Naive thymus-derived CD4-positive, alpha-beta T cell (primary cell): Measurements from ENCODE around the gene SLC1A4. TPM values are rescaled to one million over a fixed set of nuclear protein-coding genes. Genes with fewer than 3 reads are reported as not detected.
"Not testable (repeated sequence)": the region's sequence is repeated elsewhere in the genome, so short reads cannot be mapped to it uniquely, and the experiment has no call there.

ENCODE experiments used
- ATAC-seq: fragments of 150-1000 bp; cut with Tn5 transposase; 2 replicates; pipeline ENCODE4 v1.10.0; 2021; ENCODE audit warnings: mild to moderate bottlenecking, moderate library complexity
- CTCF ChIA-PET: fragments of 350-600 bp; sonication (Branson Sonifier 250); formaldehyde crosslinking; loops from one replicate; lab custom pipeline; 2021; ENCODE audit warnings: antibody characterized with exemption; lab: Charles Lee
- POLR2A ChIA-PET: fragments of 350-600 bp; sonication (Branson Sonifier 250); formaldehyde crosslinking; loops from one replicate; lab custom pipeline; 2021; ENCODE audit warnings: antibody characterized with exemption, inconsistent platforms; lab: Charles Lee
- DNase-seq, 9 donors: peaks; one replicate each; pipeline versions ENCODE4 v3.0.0 to v3.0.0-alpha.2; 2020 to 2022; ENCODE audit warnings: mixed read lengths in 1 of 9
- H3K27ac ChIP-seq: one replicate; pipeline ENCODE4 v1.7.0; 2013; ENCODE audit warnings: mild to moderate bottlenecking, low read depth, low read length, moderate library complexity
- H3K27me3 ChIP-seq, 2 donors: one replicate each; pipeline ENCODE4 v1.7.0; 2013; ENCODE audit warnings: low read length in 2 of 2, mild to moderate bottlenecking in 2 of 2, moderate library complexity in 2 of 2; ENCODE audit not compliant: control insufficient read depth in 2 of 2, insufficient read depth in 2 of 2
- H3K36me3 ChIP-seq, 3 experiments: 1 replicate in 2 of 3; 2 replicates in 1 of 3; pipeline ENCODE4 v1.7.0; 2013; ENCODE audit warnings: low read length in 3 of 3, mild to moderate bottlenecking in 3 of 3, moderate library complexity in 1 of 3; ENCODE audit not compliant: insufficient read depth in 3 of 3, control insufficient read depth in 2 of 3
- H3K4me1 ChIP-seq, 2 donors: one replicate each; pipeline ENCODE4 v1.7.0; 2013; ENCODE audit warnings: low read length in 2 of 2, mild to moderate bottlenecking in 2 of 2, moderate library complexity in 1 of 2; ENCODE audit not compliant: control insufficient read depth in 2 of 2, insufficient read depth in 2 of 2
- H3K4me3 ChIP-seq: 2 replicates; pipeline ENCODE4 v1.7.0; 2013; ENCODE audit warnings: mild to moderate bottlenecking, low read length
- H3K9me3 ChIP-seq, 3 experiments: 1 replicate in 2 of 3; 2 replicates in 1 of 3; pipeline ENCODE4 v1.7.0; 2013; ENCODE audit warnings: low read length in 3 of 3; ENCODE audit not compliant: control insufficient read depth in 2 of 3
- H3K27ac Mint-ChIP-seq, 9 donors: one replicate each; pipeline ENCODE4 v1.8.0; 2020 to 2022; ENCODE audit warnings: mixed read lengths in 9 of 9, mild to moderate bottlenecking in 8 of 9, moderate library complexity in 5 of 9, inconsistent platforms in 2 of 9
- H3K27me3 Mint-ChIP-seq, 5 donors: one replicate each; pipeline ENCODE4 v1.8.0; 2021 to 2022; ENCODE audit warnings: mixed read lengths in 5 of 5, mild to moderate bottlenecking in 1 of 5
- H3K36me3 Mint-ChIP-seq, 5 donors: one replicate each; pipeline ENCODE4 v1.8.0; 2020 to 2022; ENCODE audit warnings: mixed read lengths in 5 of 5, mild to moderate bottlenecking in 3 of 5, inconsistent platforms in 1 of 5
- H3K4me1 Mint-ChIP-seq, 7 donors: one replicate each; pipeline ENCODE4 v1.8.0; 2020 to 2022; ENCODE audit warnings: mixed read lengths in 7 of 7, mild to moderate bottlenecking in 3 of 7, inconsistent platforms in 1 of 7
- H3K4me3 Mint-ChIP-seq, 10 donors: one replicate each; pipeline ENCODE4 v1.8.0; 2020 to 2022; ENCODE audit warnings: mild to moderate bottlenecking in 10 of 10, mixed read lengths in 10 of 10, moderate library complexity in 6 of 10, inconsistent platforms in 2 of 10
- H3K9me3 Mint-ChIP-seq, 11 donors: one replicate each; pipeline ENCODE4 v1.8.0; 2020 to 2022; ENCODE audit warnings: mixed read lengths in 11 of 11, mild to moderate bottlenecking in 4 of 11, inconsistent platforms in 1 of 11, moderate library complexity in 1 of 11
- intact Hi-C, 2 donors: fragments of 100-400 bp; cut with micrococcal nuclease; formaldehyde crosslinking; loops; one replicate each; pipeline ENCODE4 v1.15.1; 2023
- polyA plus RNA-seq, 2 donors: library from polyadenylated mRNA; unstranded; fragments of 300-500 nt; fragmentation: Illumina TruSeq; gene quantifications; one replicate each; pipeline ENCODE4 v1.2.3, GENCODE V29; 2021
- total RNA-seq, 6 experiments: library from RNA in 5 of 6; stranded (reverse) in 5 of 6; gene quantifications; 1 replicate in 5 of 6; 2 replicates in 1 of 6; pipeline ENCODE4 v1.2.3 and lab custom pipeline; 2021 to 2026

Gene SLC1A4
- total and polyA plus RNA-seq, 7 experiments from 2014 or later, result 0.33 to 34.5 (median 1.8) TPM; not detected in 1

DNA sequence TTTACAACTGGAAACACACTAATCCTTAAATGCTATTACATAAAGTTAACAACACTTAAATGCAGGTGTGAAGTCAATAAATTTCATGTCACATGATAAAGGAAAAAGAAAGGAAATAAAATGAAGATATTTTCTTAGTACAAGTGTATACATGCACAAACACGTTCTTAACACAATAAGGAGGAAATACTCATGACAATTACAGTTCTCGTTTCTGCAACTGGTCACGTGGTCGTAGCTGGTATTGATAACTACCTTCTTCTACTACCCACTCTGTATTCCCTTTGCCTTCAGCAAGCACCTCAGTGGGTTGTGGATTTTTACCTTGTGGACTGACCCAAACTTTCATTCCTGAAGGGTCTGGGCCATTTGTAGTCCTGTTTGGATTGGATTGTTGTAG lies 26.1 kb upstream of the SLC1A4 start:
- peaks cover 0 to 12% (median 0%) of the 10 kb centered on the region in 5 donors for H3K27me3 Mint-ChIP-seq
- ATAC-seq, H3K9me3 Mint-ChIP-seq, H3K4me1 Mint-ChIP-seq, H3K9me3 ChIP-seq, DNase-seq, H3K27ac Mint-ChIP-seq, H3K4me3 ChIP-seq, H3K27ac ChIP-seq, intact Hi-C loops, H3K4me1 ChIP-seq, H3K36me3 ChIP-seq, H3K36me3 Mint-ChIP-seq, POLR2A ChIA-PET, H3K4me3 Mint-ChIP-seq, H3K27me3 ChIP-seq: not testable (repeated sequence)
- CTCF ChIA-PET, result interaction anchor here (0.8 to 1.7 kb wide), 2 partner anchors 45 to 475 kb away, joined by 3 to 5 read pairs; no protein-coding TSS in a partner anchor

- Histone ChIP-seq H3K4me3 (no peak overlapping the region), H3K27ac (no peak overlapping the region), H3K36me3 (no peaks in the 10 kb centered on the region), H3K4me1 (no peaks in the 10 kb centered on the region), H3K27me3 (no peaks in the 10 kb centered on the region), H3K9me3 (no peaks in the 10 kb centered on the region)
- intact Hi-C loops, result no loop called here
- Mint-ChIP-seq H3K36me3 (peaks cover 0 to 1% (median 0%) of the 10 kb centered on the region in 5 donors), H3K4me1 (no peaks in the 10 kb centered on the region), H3K27ac (no peak overlapping the region), H3K9me3 (no peaks in the 10 kb centered on the region), H3K4me3 (no peak overlapping the region), H3K27me3 (peaks cover 0 to 12% (median 0%) of the 10 kb centered on the region in 5 donors)
- ChIA-PET CTCF (interaction anchor here (0.8 to 1.7 kb wide), 3 partner anchors 46 to 476 kb away, joined by 3 to 5 read pairs (median 3); no protein-coding TSS in a partner anchor), POLR2A (interaction anchor here (1.0 kb wide), 1 partner anchor 16 kb away, joined by 4 read pairs; no protein-coding TSS in a partner anchor)
- no peak for DNase-seq
- ATAC-seq, result no peak
Observed at GRCh38 chr2:64963719-64964118, 25.5 kb upstream of the SLC1A4 start.

- no peaks in the 10 kb centered on the region for H3K4me1 ChIP-seq
- H3K36me3 ChIP-seq, result no peaks in the 10 kb centered on the region
- H3K9me3 ChIP-seq, result no peaks in the 10 kb centered on the region
- ChIA-PET POLR2A (no interaction called here), CTCF (no interaction called here)
- DNase-seq (no peak), ATAC-seq (no peak)
- Mint-ChIP-seq H3K9me3 (no peaks in the 10 kb centered on the region), H3K4me3 (no peak overlapping the region), H3K4me1 (no peaks in the 10 kb centered on the region), H3K27me3 (peaks cover 0 to 9% (median 0%) of the 10 kb centered on the region in 5 donors), H3K36me3 (peaks cover 0 to 2% (median 0%) of the 10 kb centered on the region in 5 donors), H3K27ac (peak overlapping the region in 1 of 9 donors; percentile 64)
- no peaks in the 10 kb centered on the region for H3K27me3 ChIP-seq
- H3K27ac ChIP-seq, result no peak overlapping the region
- intact Hi-C loops, result no loop called here
- H3K4me3 ChIP-seq, result no peak overlapping the region
Observed at GRCh38 chr2:64966017-64966416, 23.2 kb upstream of the SLC1A4 start.

DNA sequence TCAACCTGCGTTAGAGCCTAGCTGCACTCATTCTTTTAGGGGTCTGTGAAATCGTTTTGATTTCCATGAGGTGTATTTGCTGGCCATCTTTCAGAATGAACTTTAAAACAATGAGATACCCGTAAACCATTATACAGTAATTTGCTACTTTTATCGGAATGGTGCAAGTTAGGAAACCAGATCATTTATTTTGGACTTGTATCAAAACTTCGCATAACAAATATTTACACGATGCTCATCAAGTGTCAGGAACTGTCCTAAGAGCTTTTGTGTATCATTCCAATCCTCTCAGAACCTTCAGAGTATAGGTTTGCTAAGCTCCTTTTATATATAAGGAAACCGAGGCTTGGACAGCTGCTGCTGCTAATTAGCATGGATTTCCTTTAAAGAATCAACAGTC lies 22.4 kb upstream of the SLC1A4 start:
- H3K4me1 ChIP-seq, result no peaks in the 10 kb centered on the region
- Mint-ChIP-seq H3K36me3 (peaks cover 0 to 2% (median 0%) of the 10 kb centered on the region in 5 donors), H3K4me3 (no peak overlapping the region), H3K27ac (no peak overlapping the region), H3K27me3 (peaks cover 0 to 9% (median 0%) of the 10 kb centered on the region in 5 donors), H3K4me1 (no peaks in the 10 kb centered on the region), H3K9me3 (no peaks in the 10 kb centered on the region)
- intact Hi-C loops, result no loop called here
- H3K27ac ChIP-seq, result no peak overlapping the region
- POLR2A ChIA-PET, result no interaction called here
- ATAC-seq (no peak), DNase-seq (no peak)
- H3K27me3 ChIP-seq, result no peaks in the 10 kb centered on the region
- no peaks in the 10 kb centered on the region for H3K36me3 ChIP-seq
- H3K9me3 ChIP-seq, result no peaks in the 10 kb centered on the region
- CTCF ChIA-PET, result no interaction called here
- no peak overlapping the region for H3K4me3 ChIP-seq

DNA sequence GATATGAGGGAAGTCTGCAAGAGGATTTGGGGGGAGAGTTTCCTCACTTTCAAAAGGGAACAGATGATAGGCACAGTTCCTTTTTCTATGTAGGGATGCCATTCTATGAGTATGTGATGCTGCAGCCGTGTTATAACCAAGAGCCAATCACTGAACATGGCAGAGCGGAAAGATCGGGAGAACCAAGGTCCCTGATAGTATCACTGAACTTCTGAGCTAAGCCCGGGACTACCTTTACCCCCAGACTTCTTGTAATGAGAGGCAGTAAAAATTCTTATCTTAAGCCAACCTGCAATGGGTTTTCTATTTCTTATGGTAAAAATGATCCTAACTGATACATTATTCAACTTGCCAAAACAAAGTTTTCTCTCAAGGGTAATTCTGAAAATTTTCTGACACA lies 21.6 kb upstream of the SLC1A4 start:
- no peaks in the 10 kb centered on the region for H3K9me3 ChIP-seq
- H3K9me3 Mint-ChIP-seq, result no peaks in the 10 kb centered on the region
- POLR2A ChIA-PET, result no interaction called here

DNA sequence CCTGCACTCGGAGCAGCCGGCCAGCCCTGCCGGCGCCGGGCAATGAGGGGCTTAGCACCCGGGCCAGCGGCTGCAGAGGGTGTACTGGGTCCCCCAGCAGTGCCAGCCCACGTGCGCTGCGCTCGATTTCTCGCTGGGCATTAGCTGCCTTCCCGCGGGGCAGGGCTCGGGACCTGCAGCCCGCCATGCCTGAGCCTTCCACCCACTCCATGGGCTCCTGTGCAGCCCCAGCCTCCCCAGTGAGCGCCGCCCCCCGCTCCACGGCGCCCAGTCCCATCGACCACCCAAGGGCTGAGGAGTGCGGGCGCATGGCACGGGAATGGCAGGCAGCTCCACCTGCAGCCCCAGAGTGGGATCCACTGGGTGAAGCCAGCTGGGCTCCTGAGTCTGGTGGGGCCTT lies 20.1 kb upstream of the SLC1A4 start:
- H3K36me3 ChIP-seq, H3K36me3 Mint-ChIP-seq, H3K27me3 Mint-ChIP-seq, H3K27me3 ChIP-seq, ATAC-seq, H3K4me1 Mint-ChIP-seq, H3K27ac Mint-ChIP-seq, intact Hi-C loops, H3K4me1 ChIP-seq, H3K9me3 ChIP-seq, H3K4me3 ChIP-seq, H3K4me3 Mint-ChIP-seq, POLR2A ChIA-PET, H3K27ac ChIP-seq, DNase-seq, H3K9me3 Mint-ChIP-seq: not testable (repeated sequence)
- CTCF ChIA-PET, result interaction anchor here (0.6 kb wide), 1 partner anchor 51 kb away, joined by 3 read pairs; no protein-coding TSS in a partner anchor

More for the DNA sequence above, 21.6 kb upstream of the SLC1A4 start:
- no peaks in the 10 kb centered on the region for H3K36me3 ChIP-seq
- no peak overlapping the region for H3K27ac ChIP-seq
- intact Hi-C loops, result no loop called here
- Mint-ChIP-seq H3K36me3 (peaks cover 0 to 2% (median 0%) of the 10 kb centered on the region in 5 donors), H3K27ac (no peak overlapping the region), H3K27me3 (peaks cover 0 to 9% (median 0%) of the 10 kb centered on the region in 5 donors), H3K4me1 (no peaks in the 10 kb centered on the region), H3K4me3 (no peak overlapping the region)
- no peak overlapping the region for H3K4me3 ChIP-seq
- ATAC-seq (peak; percentile 26), DNase-seq (no peak)
- CTCF ChIA-PET, result no interaction called here
- H3K4me1 ChIP-seq, result no peaks in the 10 kb centered on the region
- no peaks in the 10 kb centered on the region for H3K27me3 ChIP-seq

DNA sequence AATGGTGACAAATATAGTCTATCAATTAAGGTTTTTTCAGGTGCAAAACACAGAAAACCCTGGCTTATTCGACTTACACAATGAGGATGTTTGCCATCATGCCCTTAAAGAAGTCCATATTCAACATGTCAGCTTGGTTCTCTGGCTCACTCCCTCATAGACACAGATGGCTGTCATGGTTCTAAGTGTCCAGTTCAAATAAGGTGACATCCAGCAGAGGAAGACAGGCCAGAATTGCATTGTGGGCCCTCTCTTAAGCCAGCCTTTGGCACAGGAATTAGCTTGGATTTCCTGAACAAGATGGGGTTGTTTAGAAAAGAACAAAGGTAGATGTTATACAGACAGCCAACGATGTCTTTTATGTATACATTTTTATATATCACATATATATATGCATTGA lies 18.7 kb upstream of the SLC1A4 start:
- Histone ChIP-seq H3K4me1 (no peaks in the 10 kb centered on the region), H3K9me3 (no peaks in the 10 kb centered on the region), H3K27me3 (no peaks in the 10 kb centered on the region), H3K36me3 (no peaks in the 10 kb centered on the region), H3K27ac (no peak overlapping the region), H3K4me3 (no peak overlapping the region)
- CTCF ChIA-PET, result interaction anchor here (1.3 kb wide), 1 partner anchor 9 kb away, joined by 3 read pairs; no protein-coding TSS in a partner anchor
- DNase-seq (no peak), ATAC-seq (no peak)
- Mint-ChIP-seq H3K4me1 (no peaks in the 10 kb centered on the region), H3K27me3 (peaks cover 0 to 12% (median 0%) of the 10 kb centered on the region in 5 donors), H3K27ac (no peak overlapping the region), H3K4me3 (no peak overlapping the region), H3K36me3 (peaks cover 0 to 2% (median 0%) of the 10 kb centered on the region in 5 donors), H3K9me3 (no peaks in the 10 kb centered on the region)
- intact Hi-C loops, result no loop called here
- POLR2A ChIA-PET, result no interaction called here
